Activated naive CD4-positive, alpha-beta T cell treated with anti-CD3 and anti-CD28 coated beads, Interleukin-2, amount 10 ng/mL, durations not matched to agents 5 hours and 36 hours (primary cell): ENCODE results near the gene PAK4. TPM values are rescaled to one million over a fixed set of nuclear protein-coding genes. Genes with fewer than 3 reads are reported as not detected.

Experiments
- total RNA-seq, 2 experiments: library from RNA; stranded (reverse); gene quantifications; one replicate each; pipeline ENCODE4 v1.2.3, GENCODE V29; 2021

Gene PAK4
- 10 to 100 TPM; 15.1 to 15.5 TPM for total RNA-seq

DNA sequence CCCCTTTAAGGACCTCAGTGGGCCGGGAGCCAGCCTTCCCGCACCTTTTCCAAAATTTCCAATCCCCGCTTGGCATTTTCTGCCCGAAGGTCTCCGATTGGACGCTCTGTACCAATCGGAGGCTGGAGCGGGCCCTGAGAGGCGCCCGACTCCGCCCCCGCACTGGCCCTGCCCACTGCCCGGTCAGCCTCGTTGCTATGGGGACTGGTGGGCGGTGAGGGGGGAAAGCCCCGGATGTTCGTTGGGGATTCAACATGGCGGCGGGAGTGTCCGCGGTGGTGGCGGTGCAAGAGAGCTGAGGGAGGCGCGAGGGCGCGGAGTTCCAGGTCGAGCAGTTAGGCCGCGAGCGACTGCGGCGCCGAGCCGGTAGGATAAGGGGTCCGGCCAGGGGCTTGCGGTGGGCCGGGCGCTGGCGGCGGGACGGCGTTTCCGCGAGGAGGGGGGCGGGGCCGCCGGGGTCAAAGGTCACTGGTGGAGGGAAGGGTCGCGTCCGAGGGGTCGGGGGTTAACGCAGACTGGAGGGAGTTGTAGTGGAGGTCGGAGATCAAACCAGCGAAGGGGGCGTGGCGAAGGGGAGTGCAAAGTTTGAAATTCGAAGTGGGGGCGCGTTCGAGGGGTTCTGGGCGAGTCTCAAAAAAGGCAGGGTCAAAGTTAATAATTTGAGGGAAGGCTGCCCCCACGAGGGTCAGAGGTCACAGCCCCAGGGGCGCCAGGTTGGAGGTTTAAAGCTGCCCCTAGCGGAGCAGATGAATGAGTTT lies at the start of gene PAK4:
PAK4 (plus strand) TSS at position 233 of the 758 bp plus-strand sequence. CDS start 43,768 bp downstream, outside the sequence.

GRCh38 chr19:39083983-39084731 lies 41.4 kb upstream of the PAK4 start, which contains the start of gene ACP7:
TSS of gene ACP7 (plus strand) at chr19:39084368. CDS start at chr19:39085270, 902 bp downstream.

GRCh38 chr19:39196860-39197562 lies 71.4 kb downstream of the PAK4 start, which contains the start of gene NCCRP1:
TSS of gene NCCRP1 (plus strand) at chr19:39196964. CDS start at chr19:39196983, 19 bp downstream.

GRCh38 chr19:39203372-39204341 lies 78.1 kb downstream of the PAK4 start, which contains the start of gene SYCN:
TSS of gene SYCN (minus strand) at chr19:39204263. CDS start at chr19:39204254, 9 bp downstream.

Other genes starting within 250 kb of the PAK4 start
- gene RINL, start 247.5 kb upstream of the PAK4 start, total RNA-seq, result 10 to 100 TPM; 56.6 to 64.4 TPM
- 10 to 100 TPM; 44.2 to 47.9 TPM for gene SIRT2, start 226.2 kb upstream of the PAK4 start, total RNA-seq
- 10 to 100 TPM; 25.2 to 27.5 TPM for gene NFKBIB, start 225.8 kb upstream of the PAK4 start, total RNA-seq
- gene CCER2, start 213.6 kb upstream of the PAK4 start, total RNA-seq, result under 1 TPM; 0.43 to 0.83 TPM
- 10 to 100 TPM; 31.1 to 31.7 TPM for gene SARS2, start 195.0 kb upstream of the PAK4 start, total RNA-seq
- 10 to 100 TPM; 41.9 to 42.3 TPM for gene MRPS12, start 194.8 kb upstream of the PAK4 start, total RNA-seq
- gene FBXO17, start 150.0 kb upstream of the PAK4 start, total RNA-seq, result not detected
- gene FBXO27, start 93.2 kb upstream of the PAK4 start, total RNA-seq, result not detected
- not detected for gene ACP7, start 41.4 kb upstream of the PAK4 start, total RNA-seq
- not detected for gene NCCRP1, start 71.2 kb downstream of the PAK4 start, total RNA-seq
- not detected for gene SYCN, start 78.5 kb downstream of the PAK4 start, total RNA-seq
- not detected for gene IFNL3, start 119.2 kb downstream of the PAK4 start, total RNA-seq
- gene IFNL4, start 123.1 kb downstream of the PAK4 start, total RNA-seq, result not detected
- gene IFNL2, start 142.6 kb downstream of the PAK4 start, total RNA-seq, result not detected
- not detected for gene IFNL1, start 170.6 kb downstream of the PAK4 start, total RNA-seq
- 1 to 10 TPM; 6.8 to 7.0 TPM for gene LRFN1, start 195.1 kb downstream of the PAK4 start, total RNA-seq
- 100 to 1,000 TPM; 651 to 653 TPM for gene GMFG, start 210.3 kb downstream of the PAK4 start, total RNA-seq
- gene SAMD4B, start 216.6 kb downstream of the PAK4 start, total RNA-seq, result 10 to 100 TPM; 42.0 to 45.7 TPM